ENCODE measurements around the gene SDHC. TPM values are rescaled to one million over a fixed set of nuclear protein-coding genes. Genes with fewer than 3 reads are reported as not detected.
"Not testable (repeated sequence)": the region's sequence is repeated elsewhere in the genome, so short reads cannot be mapped to it uniquely, and the experiment has no call there.

Gene SDHC
- total and polyA plus RNA-seq, 9 donors: 12.6 to 327 (median 126) TPM

DNA sequence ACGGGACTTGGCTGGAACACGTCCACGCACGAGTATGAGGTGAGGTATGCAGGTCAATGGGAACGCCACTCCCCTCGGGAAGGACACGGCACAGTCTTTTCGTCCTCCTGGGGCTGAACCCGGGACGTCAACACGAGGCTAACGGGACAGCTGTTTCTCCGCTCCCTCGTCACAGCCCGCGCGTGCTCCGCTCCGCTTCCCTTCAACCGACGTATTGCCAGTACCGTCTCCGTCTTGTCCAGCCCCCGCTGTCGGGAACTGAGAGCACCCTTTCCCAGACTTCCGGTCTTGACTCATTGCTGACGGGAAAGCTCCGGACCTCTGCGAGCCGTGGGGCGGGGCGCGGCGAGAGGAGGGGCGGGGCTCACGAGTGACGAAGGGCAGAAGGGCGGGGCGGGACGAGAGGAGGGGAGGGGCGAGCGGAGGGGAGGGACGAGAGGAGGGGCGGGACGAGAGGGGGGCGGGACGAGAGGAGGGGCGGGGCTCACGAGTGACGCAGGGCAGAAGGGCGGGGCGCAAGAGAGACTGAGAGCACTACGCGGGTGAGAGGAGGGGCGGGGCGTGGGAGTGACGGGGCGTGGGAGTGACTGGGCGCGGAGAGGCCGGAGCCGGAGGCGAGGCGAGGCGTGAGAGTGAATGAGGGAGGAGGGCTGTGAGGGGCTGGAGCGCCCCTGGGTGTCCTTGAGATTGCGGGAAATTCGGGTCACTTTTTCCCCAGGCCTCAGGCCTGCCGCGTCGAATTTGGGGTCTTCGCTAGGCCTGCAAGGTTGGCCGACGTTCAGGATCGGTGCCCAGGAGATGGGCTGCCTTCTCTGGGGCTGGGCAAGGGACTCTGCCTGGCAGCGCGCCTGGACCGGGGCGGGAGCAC lies 75.7 kb downstream of the SDHC start:
- Histone ChIP-seq H3K27ac (peak overlapping the region; percentile 63 to 82), H3K36me3 (no peaks in the 10 kb centered on the region), H3K27me3 (no peaks in the 10 kb centered on the region), H3K4me1 (ENCODE audit: insufficient read depth) (no peaks in the 10 kb centered on the region), H3K9me3 (no peaks in the 10 kb centered on the region), H3K4me3 (peak overlapping the region; percentile 77)
- intact Hi-C loops (cut with DNase I): loop anchor here in 3 of 4 donors (5.0 to 10.0 kb wide), 7 partner anchors 85 to 1465 kb away; partner anchors contain the start of genes ADAMTS4 (in 2 of the 3), APOA2 (in 2 of the 3), TOMM40L (in 2 of the 3) and IGSF8 (in 1 of the 3)
- TF ChIP-seq POLR2A (IDR thresholded peaks at IDR 0.05) (peak; percentile 99), EP300 (IDR thresholded peaks at IDR 0.05) (peak; percentile 100)
- TF ChIP-seq, protein P1, sequence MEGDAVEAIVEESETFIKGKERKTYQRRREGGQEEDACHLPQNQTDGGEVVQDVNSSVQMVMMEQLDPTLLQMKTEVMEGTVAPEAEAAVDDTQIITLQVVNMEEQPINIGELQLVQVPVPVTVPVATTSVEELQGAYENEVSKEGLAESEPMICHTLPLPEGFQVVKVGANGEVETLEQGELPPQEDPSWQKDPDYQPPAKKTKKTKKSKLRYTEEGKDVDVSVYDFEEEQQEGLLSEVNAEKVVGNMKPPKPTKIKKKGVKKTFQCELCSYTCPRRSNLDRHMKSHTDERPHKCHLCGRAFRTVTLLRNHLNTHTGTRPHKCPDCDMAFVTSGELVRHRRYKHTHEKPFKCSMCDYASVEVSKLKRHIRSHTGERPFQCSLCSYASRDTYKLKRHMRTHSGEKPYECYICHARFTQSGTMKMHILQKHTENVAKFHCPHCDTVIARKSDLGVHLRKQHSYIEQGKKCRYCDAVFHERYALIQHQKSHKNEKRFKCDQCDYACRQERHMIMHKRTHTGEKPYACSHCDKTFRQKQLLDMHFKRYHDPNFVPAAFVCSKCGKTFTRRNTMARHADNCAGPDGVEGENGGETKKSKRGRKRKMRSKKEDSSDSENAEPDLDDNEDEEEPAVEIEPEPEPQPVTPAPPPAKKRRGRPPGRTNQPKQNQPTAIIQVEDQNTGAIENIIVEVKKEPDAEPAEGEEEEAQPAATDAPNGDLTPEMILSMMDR (IDR thresholded peaks at IDR 0.05): no peak
- DNase-seq: peak; percentile 98 to 99 (median 99)
- 1% methylated on average over 68 to 79 of the region's 79 CpGs for WGBS, 3 donors

- Histone ChIP-seq H3K27me3 (no peaks in the 10 kb centered on the region), H3K4me1 (ENCODE audit: insufficient read depth) (no peaks in the 10 kb centered on the region), H3K4me3 (peak overlapping the region; percentile 77), H3K27ac (peak overlapping the region; percentile 63 to 82), H3K9me3 (no peaks in the 10 kb centered on the region), H3K36me3 (no peaks in the 10 kb centered on the region)
- 1 to 3% (median 2%) methylated on average over 13 of the region's 13 CpGs for WGBS, 3 donors
- TF ChIP-seq, protein P1 (IDR thresholded peaks at IDR 0.05): no peak
- TF ChIP-seq POLR2A (IDR thresholded peaks at IDR 0.05) (no peak), EP300 (IDR thresholded peaks at IDR 0.05) (no peak)
- no peak for DNase-seq
- intact Hi-C loops (cut with DNase I): loop anchor here in 1 of 4 donors (10.0 kb wide), 3 partner anchors 144 to 1466 kb away; partner anchors contain the start of gene TAGLN2
These were observed 76.3 kb downstream of the SDHC start for GRCh38 chr1:161390559-161390858.

- H3K4me3 ChIP-seq; H3K27ac ChIP-seq; DNase-seq; H3K9me3 ChIP-seq; H3K27me3 ChIP-seq; H3K4me1 ChIP-seq (ENCODE audit: insufficient read depth); H3K36me3 ChIP-seq: not testable (repeated sequence)
- 88 to 91% (median 89%) methylated on average over 7 of the region's 7 CpGs for WGBS, 3 donors
- intact Hi-C loops (cut with DNase I): loop anchor here in 1 of 4 donors (10.0 kb wide), 3 partner anchors 144 to 1466 kb away; partner anchors contain the start of gene TAGLN2
These were observed 77.0 kb downstream of the SDHC start for GRCh38 chr1:161391136-161391535.

DNA sequence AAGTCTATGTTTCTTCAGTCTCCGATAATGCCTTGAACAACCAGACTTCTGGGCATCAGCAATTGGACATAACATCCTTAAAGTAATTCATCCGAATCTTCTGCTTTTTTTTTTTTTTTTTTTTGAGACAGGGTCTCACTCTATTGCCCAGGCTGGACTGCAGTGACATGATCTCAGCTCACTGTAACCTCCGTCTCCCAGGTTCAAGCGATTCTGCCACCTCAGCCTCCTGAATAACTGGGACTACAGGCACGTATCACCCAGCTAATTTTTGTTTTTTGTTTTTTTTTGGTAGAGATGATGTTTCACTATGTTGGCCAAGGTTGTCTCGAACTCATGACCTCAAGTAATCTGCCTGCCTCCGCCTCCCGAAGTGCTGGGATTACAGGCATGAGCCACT lies 77.4 kb downstream of the SDHC start:
- intact Hi-C loops (cut with DNase I): loop anchor here in 1 of 4 donors (10.0 kb wide), 3 partner anchors 143 to 1467 kb away; partner anchors contain the start of gene TAGLN2
- no peaks in the 10 kb centered on the region for H3K36me3 ChIP-seq

More for the DNA sequence above, 77.4 kb downstream of the SDHC start:
- Histone ChIP-seq H3K9me3 (no peaks in the 10 kb centered on the region), H3K27ac (no peak overlapping the region), H3K4me3 (no peak overlapping the region), H3K27me3 (no peaks in the 10 kb centered on the region), H3K4me1 (ENCODE audit: insufficient read depth) (no peaks in the 10 kb centered on the region)
- no peak for DNase-seq
- WGBS, 3 donors: 89 to 92% (median 90%) methylated on average over 8 of the region's 8 CpGs
- no peak for TF ChIP-seq POLR2A (IDR thresholded peaks at IDR 0.05)
- TF ChIP-seq, protein P1 (IDR thresholded peaks at IDR 0.05): no peak

Measured in ovary (tissue), 9 donors.